HG03520 (cell line): ENCODE measurements around the gene FOXI1.
"Not testable (repeated sequence)": the region's sequence is repeated elsewhere in the genome, so short reads cannot be mapped to it uniquely, and the experiment has no call there.

ENCODE experiments used
- ATAC-seq: cut with Tn5 transposase; IDR thresholded peaks from one replicate; pipeline ENCODE4 v1.9.1; 2021; ENCODE audit warnings: mild to moderate bottlenecking, moderate library complexity; ENCODE audit not compliant: unreplicated experiment

Gene FOXI1

DNA sequence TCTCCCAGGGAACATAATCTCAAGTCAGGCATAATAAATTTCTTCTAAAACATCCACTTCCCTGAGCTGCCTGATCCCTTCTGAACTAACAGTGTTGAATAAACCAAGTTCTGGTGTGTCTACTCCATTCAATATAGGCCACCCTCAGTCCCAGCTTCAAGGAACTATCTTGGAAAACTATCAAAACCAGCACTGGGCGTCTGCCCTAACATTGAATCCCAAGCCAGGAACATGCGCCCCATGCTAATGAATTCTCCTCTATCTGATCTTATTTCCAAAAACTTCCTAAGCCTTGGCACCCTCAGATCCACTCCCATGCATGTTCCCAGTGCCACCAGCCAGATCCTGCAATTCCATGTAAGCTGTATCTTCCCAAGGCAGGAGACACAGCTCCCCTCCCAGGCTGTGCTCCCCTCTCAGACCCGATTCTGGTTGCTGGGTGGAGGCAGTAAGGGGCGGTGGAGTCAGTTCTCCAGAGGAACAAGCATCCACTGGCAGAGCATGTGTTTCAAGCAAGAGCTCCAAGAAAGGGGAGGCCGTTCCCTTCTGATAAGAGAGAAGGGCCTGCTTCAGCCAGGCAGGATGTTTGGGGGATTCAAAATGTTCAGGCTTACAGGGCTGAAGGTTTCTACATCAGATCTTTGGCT lies 13.1 kb upstream of the FOXI1 start:
- no peak for ATAC-seq

DNA sequence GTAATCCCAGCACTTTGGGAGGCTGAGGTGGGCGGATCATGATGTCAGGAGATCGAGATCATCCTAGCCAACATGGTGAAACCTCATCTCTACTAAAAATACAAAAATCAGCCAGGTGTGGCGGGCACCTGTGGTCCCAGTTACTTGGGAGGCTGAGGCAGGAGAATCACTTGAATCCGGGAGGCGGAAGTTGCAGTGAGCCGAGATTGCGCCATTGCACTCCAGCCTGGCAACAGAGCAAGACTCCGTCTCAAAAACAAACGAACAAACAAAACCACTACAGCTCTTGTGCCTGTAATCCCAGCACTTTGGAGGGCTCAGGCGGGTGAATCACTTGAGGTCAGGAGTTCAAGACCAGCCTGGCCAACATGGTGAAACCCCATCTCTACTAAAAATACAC lies 11.4 kb upstream of the FOXI1 start:
- ATAC-seq, result not testable (repeated sequence)

GRCh38 chr5:170095646-170096045 lies 10.1 kb upstream of the FOXI1 start:
- ATAC-seq, result no peak

DNA sequence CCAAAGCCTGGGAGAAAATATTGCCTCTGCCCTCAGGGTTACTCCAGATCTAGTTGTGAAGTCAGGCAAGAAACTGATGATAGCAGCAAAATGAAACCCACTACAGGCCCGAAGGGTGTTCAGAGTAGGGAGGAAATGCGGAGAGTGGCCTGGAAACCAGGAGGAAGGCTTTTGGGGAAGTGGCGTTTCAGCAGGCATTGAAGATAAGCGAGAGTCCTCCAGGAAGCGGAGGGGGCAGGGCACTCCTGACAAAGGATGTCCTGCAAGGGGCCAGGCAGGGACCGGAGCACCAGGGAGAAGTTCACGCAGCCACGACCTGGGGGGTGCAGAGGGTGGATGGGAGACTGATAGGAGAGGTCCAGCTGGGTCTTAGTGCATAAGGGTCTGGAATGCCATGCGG lies 7.8 kb upstream of the FOXI1 start:
- no peak for ATAC-seq

GRCh38 chr5:170100066-170100943 lies 5.4 kb upstream of the FOXI1 start:
- ATAC-seq, result no peak

GRCh38 chr5:170103447-170103846 lies 2.2 kb upstream of the FOXI1 start:
- no peak for ATAC-seq

DNA sequence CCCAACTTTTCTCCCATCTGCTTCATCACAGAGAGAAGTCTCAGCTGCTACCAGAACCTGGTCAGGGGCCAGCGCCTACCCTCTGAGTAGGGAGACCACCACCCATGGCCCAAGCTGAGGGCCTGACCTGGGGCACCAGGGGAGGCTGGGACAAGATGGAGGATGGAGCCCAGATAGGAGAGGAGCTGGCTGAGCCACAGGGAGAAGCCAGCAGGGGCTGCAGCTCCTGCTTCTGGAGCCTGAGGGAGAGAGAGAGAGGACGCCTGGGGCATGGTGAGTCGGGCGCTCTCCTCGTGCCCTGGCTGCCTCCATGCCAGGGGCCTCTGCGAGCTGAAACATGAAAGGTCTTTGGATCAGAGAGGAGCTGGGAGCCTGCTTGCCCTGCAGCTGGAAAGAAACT lies 1.4 kb upstream of the FOXI1 start:
- ATAC-seq, result no peak

GRCh38 chr5:170104710-170105109 lies 987 bp upstream of the FOXI1 start:
- no peak for ATAC-seq

DNA sequence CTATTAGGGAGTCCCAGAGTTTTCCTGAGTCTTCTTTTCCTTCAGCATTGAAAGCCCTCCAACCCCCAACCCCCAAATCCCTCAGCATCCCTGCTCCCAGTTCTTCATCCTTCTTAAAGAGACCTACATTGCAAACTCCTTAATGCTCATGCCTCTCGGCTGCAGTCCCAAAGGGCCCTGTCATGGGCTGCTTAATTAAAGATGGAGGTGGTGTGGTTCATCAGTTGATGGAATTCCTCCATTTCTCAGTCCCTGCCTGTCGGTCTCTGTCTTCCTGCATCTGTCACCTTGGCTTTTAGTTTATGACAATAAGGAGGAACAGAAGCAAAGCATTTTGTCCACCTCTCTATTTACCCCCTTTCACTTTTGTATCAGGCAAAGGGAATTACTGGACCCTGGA lies 2.0 kb downstream of the FOXI1 start:
- no peak for ATAC-seq

- no peak for ATAC-seq
Measured at GRCh38 chr5:170108266-170108785, 2.6 kb downstream of the FOXI1 start.

- ATAC-seq, result no peak
Measured at GRCh38 chr5:170109059-170110031, 3.6 kb downstream of the FOXI1 start.

DNA sequence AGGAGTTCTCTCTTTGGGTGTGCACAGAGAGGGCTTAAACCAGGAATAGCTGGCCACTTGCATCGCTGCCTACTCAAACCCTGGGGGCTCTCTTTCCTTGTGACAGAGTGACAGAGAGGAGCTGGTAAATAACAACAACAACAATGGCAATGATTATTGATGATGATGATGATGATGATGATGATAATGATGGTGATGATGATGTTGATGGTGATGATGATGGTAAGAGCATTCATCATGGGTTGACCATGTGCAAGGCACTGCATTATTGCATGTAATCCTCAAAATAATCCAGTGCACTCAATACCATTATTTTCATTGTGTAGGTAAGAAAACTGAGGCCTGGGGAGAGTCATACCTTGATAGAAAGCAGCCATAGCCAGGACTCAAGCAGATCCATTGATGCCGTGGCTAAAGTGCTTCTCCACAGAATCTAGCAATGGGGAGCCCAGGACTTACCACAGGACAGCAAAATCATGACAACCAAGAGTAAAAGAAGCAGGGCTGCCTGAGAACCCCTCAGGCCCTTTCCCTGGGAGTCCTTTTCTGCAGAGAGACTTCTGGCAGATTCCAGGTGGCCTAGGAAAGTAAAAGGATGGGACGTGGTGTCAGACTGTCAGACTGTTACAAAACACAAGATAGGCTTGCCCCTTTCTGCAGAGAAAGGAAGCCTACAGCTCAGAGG lies 4.8 kb downstream of the FOXI1 start:
- no peak for ATAC-seq

GRCh38 chr5:170111088-170111785 lies 5.5 kb downstream of the FOXI1 start:
- ATAC-seq, result no peak

- no peak for ATAC-seq
Measured at GRCh38 chr5:170112876-170113521, 7.3 kb downstream of the FOXI1 start.

- ATAC-seq, result no peak
Measured at GRCh38 chr5:170113522-170113900, 7.8 kb downstream of the FOXI1 start.

DNA sequence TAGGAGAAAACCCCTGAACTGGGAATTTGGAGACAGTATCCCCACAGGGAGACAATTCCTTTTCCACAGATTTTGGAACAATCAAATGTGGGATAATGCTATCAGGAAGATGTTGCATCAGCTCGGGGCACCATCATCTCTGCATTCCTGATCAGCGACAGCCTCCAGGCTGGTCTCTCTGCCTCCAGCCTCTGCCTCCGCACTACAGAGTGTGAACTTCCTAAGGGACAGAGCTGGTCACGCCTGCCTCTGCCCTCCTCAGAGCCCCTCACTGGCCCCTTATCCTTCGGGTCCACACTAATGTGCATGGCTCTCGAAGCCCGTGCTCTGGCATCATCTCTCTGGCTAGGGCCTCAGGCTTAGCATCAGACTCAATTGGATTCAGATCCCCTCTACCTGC lies 8.6 kb downstream of the FOXI1 start:
- ATAC-seq, result no peak

DNA sequence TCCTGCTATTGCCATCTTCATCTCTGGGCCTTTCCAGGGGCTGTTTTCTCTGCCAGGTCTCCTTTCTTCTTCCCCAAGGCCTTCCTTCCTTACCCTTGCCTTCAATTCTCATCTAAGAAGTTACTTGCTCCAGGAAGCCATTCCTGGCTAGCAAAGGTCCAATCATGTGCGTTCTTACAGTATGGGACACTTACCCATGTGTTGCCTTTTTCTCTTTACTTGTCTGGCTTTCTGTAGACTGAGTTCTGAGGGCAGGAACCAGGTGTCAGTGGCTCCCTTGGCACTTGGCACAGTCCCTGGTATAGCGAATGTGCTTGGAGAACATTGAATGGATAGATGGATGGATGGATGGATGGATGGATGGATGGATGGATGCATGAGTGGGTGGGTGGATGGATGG lies 10.2 kb downstream of the FOXI1 start:
- ATAC-seq, result no peak

DNA sequence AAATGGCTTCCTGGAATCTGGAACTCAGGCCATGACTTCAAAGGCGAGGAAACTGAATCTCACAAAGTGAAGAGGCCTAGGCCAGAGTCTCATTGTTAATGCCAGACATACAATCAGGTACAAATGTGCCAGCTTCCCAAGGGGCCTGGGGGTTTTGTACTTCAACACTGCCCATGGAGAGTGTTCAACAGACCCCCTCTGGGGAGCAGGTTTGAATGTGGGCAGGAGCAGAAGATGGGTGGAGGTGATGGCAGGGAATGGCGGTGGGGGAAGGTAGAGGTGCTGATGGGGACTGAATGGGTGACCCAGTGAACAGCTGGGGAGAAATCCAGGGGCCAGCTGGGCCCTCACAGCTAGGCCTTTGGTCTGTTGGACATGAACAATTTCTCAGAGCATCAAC lies 12.0 kb downstream of the FOXI1 start:
- ATAC-seq, result no peak

DNA sequence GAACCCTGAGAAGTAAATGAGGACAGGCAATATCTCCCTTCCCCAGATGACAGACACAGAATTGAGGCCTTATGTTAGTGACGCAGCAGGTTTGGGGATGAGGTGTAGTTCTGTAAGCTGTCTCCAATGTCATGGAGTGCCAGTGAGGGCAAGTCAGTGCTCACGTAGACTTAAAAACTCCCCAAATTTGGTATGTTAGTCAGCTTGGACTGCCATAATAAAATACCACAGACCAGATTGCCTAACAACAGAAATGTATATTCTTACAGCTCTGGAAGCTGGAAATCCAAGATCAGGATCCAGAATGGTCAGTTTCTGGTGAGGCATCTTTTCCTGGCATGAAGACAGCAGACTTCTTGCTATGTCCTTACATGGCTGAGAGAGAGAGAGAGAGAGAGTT lies 14.9 kb downstream of the FOXI1 start:
- no peak for ATAC-seq
